Measurements from ENCODE around the gene TDRD9. TPM values are rescaled to one million over a fixed set of nuclear protein-coding genes. Genes with fewer than 3 reads are reported as not detected.

TDRD9 gene
- polyA plus RNA-seq, 1 donor from 2014 or later = 15.9 TPM

DNA sequence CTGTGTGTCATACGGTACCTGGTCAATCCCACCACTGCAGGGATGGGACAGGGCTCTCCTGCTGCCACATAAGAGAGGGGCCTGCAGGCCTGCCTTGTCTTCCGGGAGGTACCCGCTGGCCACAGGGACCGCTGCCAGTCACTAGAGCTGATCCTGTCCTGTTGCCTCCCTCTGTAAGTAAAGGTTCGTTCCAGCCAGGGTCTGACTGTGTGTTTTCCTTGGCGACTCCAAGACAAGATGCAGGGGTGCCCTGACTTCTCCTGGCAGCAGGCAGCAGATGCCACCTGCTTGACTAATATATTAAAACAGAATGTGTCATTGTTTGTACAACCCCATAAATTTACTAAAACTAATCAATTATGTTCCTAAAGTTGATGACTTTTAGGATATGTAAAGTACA, 115.8 kb downstream of the TDRD9 start:
- Histone ChIP-seq H3K27ac (ENCODE audit: low read length) (no peak overlapping the region), H3K27me3 (ENCODE audit: insufficient read depth, low read depth, low read length) (no peaks in the 10 kb centered on the region), H3K79me2 (replicated peaks; ENCODE audit: insufficient read depth, low read length) (no peaks in the 10 kb centered on the region), H3K4me3 (ENCODE audit: low read length) (no peak overlapping the region), H3K9me3 (ENCODE audit: low read length) (no peaks in the 10 kb centered on the region), H3K4me2 (ENCODE audit: low read length) (no peak overlapping the region), H3K9me2 (ENCODE audit: insufficient read depth, low read length) (no peaks in the 10 kb centered on the region), H3K36me3 (ENCODE audit: insufficient read depth, low read length) (no peaks in the 10 kb centered on the region), H2AFZ (ENCODE audit: low read depth, low read length) (no peak overlapping the region), H3K9ac (ENCODE audit: low read length) (no peak overlapping the region), H3F3A (ENCODE audit: insufficient read depth, low read length, poor library complexity, severe bottlenecking) (peaks cover 4% of the 10 kb centered on the region), H4K20me1 (ENCODE audit: insufficient read depth) (no peaks in the 10 kb centered on the region)
- TF ChIP-seq RAD21 (conservative IDR thresholded peaks at IDR 0.05) (no peak), EP300 (conservative IDR thresholded peaks at IDR 0.05; ENCODE audit: poor library complexity, severe bottlenecking) (no peak), MXI1 (conservative IDR thresholded peaks at IDR 0.05; ENCODE audit: poor library complexity, severe bottlenecking) (no peak), SMC3 (conservative IDR thresholded peaks at IDR 0.05; ENCODE audit: poor library complexity) (no peak), POLR2AphosphoS5 (IDR thresholded peaks at IDR 0.05) (no peak), TAF1 (IDR thresholded peaks at IDR 0.05; ENCODE audit: low read depth) (no peak), CTCF (IDR thresholded peaks at IDR 0.05; ENCODE audit: poor library complexity, severe bottlenecking) (no peak), EZH2 (IDR thresholded peaks at IDR 0.05; ENCODE audit: borderline replicate concordance, insufficient read depth, low read length, poor library complexity, severe bottlenecking) (no peak)
- TF ChIP-seq, protein P1, sequence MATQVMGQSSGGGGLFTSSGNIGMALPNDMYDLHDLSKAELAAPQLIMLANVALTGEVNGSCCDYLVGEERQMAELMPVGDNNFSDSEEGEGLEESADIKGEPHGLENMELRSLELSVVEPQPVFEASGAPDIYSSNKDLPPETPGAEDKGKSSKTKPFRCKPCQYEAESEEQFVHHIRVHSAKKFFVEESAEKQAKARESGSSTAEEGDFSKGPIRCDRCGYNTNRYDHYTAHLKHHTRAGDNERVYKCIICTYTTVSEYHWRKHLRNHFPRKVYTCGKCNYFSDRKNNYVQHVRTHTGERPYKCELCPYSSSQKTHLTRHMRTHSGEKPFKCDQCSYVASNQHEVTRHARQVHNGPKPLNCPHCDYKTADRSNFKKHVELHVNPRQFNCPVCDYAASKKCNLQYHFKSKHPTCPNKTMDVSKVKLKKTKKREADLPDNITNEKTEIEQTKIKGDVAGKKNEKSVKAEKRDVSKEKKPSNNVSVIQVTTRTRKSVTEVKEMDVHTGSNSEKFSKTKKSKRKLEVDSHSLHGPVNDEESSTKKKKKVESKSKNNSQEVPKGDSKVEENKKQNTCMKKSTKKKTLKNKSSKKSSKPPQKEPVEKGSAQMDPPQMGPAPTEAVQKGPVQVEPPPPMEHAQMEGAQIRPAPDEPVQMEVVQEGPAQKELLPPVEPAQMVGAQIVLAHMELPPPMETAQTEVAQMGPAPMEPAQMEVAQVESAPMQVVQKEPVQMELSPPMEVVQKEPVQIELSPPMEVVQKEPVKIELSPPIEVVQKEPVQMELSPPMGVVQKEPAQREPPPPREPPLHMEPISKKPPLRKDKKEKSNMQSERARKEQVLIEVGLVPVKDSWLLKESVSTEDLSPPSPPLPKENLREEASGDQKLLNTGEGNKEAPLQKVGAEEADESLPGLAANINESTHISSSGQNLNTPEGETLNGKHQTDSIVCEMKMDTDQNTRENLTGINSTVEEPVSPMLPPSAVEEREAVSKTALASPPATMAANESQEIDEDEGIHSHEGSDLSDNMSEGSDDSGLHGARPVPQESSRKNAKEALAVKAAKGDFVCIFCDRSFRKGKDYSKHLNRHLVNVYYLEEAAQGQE (IDR thresholded peaks at IDR 0.05; ENCODE audit: borderline replicate concordance) = no peak

DNA sequence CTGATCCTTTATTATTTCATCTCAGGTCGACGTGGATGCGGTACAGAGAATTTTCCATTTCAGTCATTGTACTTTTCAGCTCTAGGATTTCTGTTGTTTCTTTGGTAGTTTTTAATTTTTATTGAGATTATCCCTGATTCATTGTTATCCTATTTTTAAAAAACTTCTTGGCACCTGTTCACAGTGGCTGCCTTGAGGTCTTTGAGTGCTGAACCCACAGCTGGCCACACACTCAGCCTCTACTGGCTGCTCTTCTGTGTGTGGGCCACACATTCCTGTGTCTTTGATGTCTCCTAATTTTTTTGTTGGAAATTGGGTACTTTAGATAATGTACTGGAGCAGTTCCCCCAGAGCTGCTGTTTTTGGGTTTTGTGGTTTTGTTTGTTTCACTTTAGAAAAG, 119.5 kb downstream of the TDRD9 start:
- peaks cover 4% of the 10 kb centered on the region for H3F3A ChIP-seq (ENCODE audit: insufficient read depth, low read length, poor library complexity, severe bottlenecking)
- H3K9me3 ChIP-seq (ENCODE audit: low read length) = no peaks in the 10 kb centered on the region
- no peak overlapping the region for H3K4me2 ChIP-seq (ENCODE audit: low read length)
- no peak overlapping the region for H2AFZ ChIP-seq (ENCODE audit: low read depth, low read length)
- H3K4me3 ChIP-seq (ENCODE audit: low read length) = no peak overlapping the region
- H3K79me2 ChIP-seq (replicated peaks; ENCODE audit: insufficient read depth, low read length) = no peaks in the 10 kb centered on the region
- H4K20me1 ChIP-seq (ENCODE audit: insufficient read depth) = no peaks in the 10 kb centered on the region
- H3K9ac ChIP-seq (ENCODE audit: low read length) = no peak overlapping the region
- H3K27me3 ChIP-seq (ENCODE audit: insufficient read depth, low read depth, low read length) = no peaks in the 10 kb centered on the region
- no peak for TF ChIP-seq EP300 (conservative IDR thresholded peaks at IDR 0.05; ENCODE audit: poor library complexity, severe bottlenecking)
- H3K9me2 ChIP-seq (ENCODE audit: insufficient read depth, low read length) = no peaks in the 10 kb centered on the region
- H3K36me3 ChIP-seq (ENCODE audit: insufficient read depth, low read length) = no peaks in the 10 kb centered on the region
- H3K27ac ChIP-seq (ENCODE audit: low read length) = peak overlapping the region; percentile 91

Data from neural cell (in vitro differentiated cells).